HL-60 (cell line): Measurements from ENCODE around the gene DDX23.

Source experiments
- TF ChIP-seq, protein P1 (sequence below): IDR thresholded peaks from one replicate; pipeline ENCODE4 v1.5.1; 2011; ENCODE audit warnings: low read length, control low read depth, inconsistent platforms; ENCODE audit not compliant: insufficient read depth
- TF ChIP-seq, protein P2 (sequence below): IDR thresholded peaks from 2 replicates; pipeline ENCODE4 v1.6.1; 2012; ENCODE audit warnings: low read depth; ENCODE audit not compliant: insufficient replicate concordance

DNA sequence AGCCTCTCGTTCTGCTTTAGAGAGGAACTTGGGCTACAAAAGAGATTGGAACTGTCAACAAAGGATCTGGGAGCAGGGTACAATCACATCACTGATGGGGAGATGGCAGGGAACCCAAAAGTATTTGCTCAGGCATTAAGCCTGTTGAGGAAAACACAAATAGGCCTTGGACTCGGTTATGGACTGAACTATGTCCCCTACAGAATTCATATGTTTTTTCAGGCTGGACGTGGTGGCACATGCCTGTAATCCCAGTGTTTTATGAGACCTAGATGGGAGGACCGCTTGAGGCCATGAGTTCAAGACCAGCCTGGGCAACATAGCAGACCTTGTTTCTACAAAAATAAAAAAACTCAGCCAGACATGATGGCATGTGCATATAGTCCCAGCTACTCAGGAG lies 13.9 kb downstream of the DDX23 start:
- TF ChIP-seq, protein P1, sequence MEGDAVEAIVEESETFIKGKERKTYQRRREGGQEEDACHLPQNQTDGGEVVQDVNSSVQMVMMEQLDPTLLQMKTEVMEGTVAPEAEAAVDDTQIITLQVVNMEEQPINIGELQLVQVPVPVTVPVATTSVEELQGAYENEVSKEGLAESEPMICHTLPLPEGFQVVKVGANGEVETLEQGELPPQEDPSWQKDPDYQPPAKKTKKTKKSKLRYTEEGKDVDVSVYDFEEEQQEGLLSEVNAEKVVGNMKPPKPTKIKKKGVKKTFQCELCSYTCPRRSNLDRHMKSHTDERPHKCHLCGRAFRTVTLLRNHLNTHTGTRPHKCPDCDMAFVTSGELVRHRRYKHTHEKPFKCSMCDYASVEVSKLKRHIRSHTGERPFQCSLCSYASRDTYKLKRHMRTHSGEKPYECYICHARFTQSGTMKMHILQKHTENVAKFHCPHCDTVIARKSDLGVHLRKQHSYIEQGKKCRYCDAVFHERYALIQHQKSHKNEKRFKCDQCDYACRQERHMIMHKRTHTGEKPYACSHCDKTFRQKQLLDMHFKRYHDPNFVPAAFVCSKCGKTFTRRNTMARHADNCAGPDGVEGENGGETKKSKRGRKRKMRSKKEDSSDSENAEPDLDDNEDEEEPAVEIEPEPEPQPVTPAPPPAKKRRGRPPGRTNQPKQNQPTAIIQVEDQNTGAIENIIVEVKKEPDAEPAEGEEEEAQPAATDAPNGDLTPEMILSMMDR: no peak
- TF ChIP-seq, protein P2, sequence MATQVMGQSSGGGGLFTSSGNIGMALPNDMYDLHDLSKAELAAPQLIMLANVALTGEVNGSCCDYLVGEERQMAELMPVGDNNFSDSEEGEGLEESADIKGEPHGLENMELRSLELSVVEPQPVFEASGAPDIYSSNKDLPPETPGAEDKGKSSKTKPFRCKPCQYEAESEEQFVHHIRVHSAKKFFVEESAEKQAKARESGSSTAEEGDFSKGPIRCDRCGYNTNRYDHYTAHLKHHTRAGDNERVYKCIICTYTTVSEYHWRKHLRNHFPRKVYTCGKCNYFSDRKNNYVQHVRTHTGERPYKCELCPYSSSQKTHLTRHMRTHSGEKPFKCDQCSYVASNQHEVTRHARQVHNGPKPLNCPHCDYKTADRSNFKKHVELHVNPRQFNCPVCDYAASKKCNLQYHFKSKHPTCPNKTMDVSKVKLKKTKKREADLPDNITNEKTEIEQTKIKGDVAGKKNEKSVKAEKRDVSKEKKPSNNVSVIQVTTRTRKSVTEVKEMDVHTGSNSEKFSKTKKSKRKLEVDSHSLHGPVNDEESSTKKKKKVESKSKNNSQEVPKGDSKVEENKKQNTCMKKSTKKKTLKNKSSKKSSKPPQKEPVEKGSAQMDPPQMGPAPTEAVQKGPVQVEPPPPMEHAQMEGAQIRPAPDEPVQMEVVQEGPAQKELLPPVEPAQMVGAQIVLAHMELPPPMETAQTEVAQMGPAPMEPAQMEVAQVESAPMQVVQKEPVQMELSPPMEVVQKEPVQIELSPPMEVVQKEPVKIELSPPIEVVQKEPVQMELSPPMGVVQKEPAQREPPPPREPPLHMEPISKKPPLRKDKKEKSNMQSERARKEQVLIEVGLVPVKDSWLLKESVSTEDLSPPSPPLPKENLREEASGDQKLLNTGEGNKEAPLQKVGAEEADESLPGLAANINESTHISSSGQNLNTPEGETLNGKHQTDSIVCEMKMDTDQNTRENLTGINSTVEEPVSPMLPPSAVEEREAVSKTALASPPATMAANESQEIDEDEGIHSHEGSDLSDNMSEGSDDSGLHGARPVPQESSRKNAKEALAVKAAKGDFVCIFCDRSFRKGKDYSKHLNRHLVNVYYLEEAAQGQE: no peak
